ENCODE measurements around the gene SLC25A18.

GRCh38 chr22:17518406-17518805, 44.9 kb upstream of the SLC25A18 start:
- TF ChIP-seq YY1 (IDR thresholded peaks at IDR 0.05) (no peak), CTCF (IDR thresholded peaks at IDR 0.05; ENCODE audit: low read depth, low read length, missing input control) (no peak), MAX (IDR thresholded peaks at IDR 0.05) (no peak), SP1 (IDR thresholded peaks at IDR 0.05) (no peak), RAD21 (IDR thresholded peaks at IDR 0.05) (no peak), NR2F2 (IDR thresholded peaks at IDR 0.05) (no peak), REST (IDR thresholded peaks at IDR 0.05) (no peak), ZBTB33 (IDR thresholded peaks at IDR 0.05) (no peak), ATF3 (IDR thresholded peaks at IDR 0.05) (no peak), TAF1 (conservative IDR thresholded peaks at IDR 0.05) (no peak), GABPA (IDR thresholded peaks at IDR 0.05 in 1 of 2, conservative IDR thresholded peaks at IDR 0.05 in 1 of 2) (no peak), EGR1 (IDR thresholded peaks at IDR 0.05; ENCODE audit: low read depth in 2 of 2) (no peak), RXRA (IDR thresholded peaks at IDR 0.05) (no peak)
